Measurements from ENCODE around the gene CEP192. TPM values are rescaled to one million over a fixed set of nuclear protein-coding genes. Genes with fewer than 3 reads are reported as not detected.
"Not testable (repeated sequence)": the region's sequence is repeated elsewhere in the genome, so short reads cannot be mapped to it uniquely, and the experiment has no call there.

Gene CEP192
- total and polyA plus RNA-seq, 5 experiments from 2014 or later = 3.0 to 40.9 (median 6.7) TPM

DNA sequence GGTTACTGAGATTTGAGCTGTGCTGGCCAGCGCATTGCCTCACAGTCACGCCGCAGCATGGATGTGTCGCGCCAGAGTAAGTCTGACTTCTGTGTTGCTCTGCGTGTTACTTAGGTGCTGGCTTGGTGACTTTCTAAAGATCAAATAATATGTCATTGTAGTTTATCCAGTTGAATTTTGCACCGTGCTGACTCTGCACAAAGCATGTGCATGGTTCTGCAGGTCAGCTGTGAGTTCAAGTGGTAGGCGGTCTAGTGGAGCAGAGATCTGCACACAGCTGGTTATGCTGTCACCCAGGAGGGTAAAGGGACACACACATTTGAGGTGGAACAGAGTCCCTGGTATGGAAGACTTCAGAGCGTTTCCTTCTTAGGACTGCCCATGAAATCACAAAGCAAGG is 105.1 kb downstream of the CEP192 start:
- DNase-seq (no peak), ATAC-seq (no peak)
- Mint-ChIP-seq H3K4me3 (no peak overlapping the region), H3K27ac (peak overlapping the region in 1 of 10 donors; percentile 18), H3K9me3 (no peaks in the 10 kb centered on the region), H3K36me3 (peaks cover 5 to 86% (median 45%) of the 10 kb centered on the region in 3 donors), H3K27me3 (no peaks in the 10 kb centered on the region), H3K4me1 (peaks cover 0 to 3% (median 0%) of the 10 kb centered on the region in 4 donors)
- POLR2A ChIA-PET = no interaction called here

DNA sequence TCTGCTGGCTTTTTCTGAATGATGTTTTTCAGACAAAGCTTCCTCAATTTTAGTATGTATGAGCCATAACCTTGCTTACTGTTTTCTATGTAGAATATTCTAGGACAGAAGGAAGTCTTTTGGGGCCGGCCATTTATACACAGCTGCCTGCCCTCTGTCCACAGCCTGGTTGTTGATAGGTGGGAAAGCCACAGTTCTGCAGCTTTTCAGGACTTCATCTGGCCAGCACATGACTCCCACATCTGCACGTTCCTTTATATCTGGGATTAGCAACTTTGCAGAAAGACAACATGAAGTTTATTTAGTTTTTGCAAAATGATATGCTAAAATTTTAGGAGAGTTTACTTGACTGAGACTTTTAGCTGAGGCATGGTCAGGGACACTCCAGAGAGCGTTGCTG is 105.6 kb downstream of the CEP192 start:
- ATAC-seq (no peak), DNase-seq (no peak)
- no peaks in the 10 kb centered on the region for H3K9me3 Mint-ChIP-seq
- peaks cover 5 to 89% (median 46%) of the 10 kb centered on the region in 3 donors for H3K36me3 Mint-ChIP-seq
- peaks cover 0 to 3% (median 0%) of the 10 kb centered on the region in 4 donors for H3K4me1 Mint-ChIP-seq
- POLR2A ChIA-PET = no interaction called here
- H3K4me3 Mint-ChIP-seq = no peak overlapping the region
- no peaks in the 10 kb centered on the region for H3K27me3 Mint-ChIP-seq
- H3K27ac Mint-ChIP-seq = no peak overlapping the region

- H3K27ac Mint-ChIP-seq, ATAC-seq, DNase-seq, POLR2A ChIA-PET, H3K27me3 Mint-ChIP-seq, H3K9me3 Mint-ChIP-seq, H3K4me3 Mint-ChIP-seq: not testable (repeated sequence)
- Mint-ChIP-seq H3K36me3 (peaks cover 3 to 92% (median 55%) of the 10 kb centered on the region in 3 donors), H3K4me1 (peaks cover 0 to 11% (median 0%) of the 10 kb centered on the region in 4 donors)
Measured at GRCh38 chr18:13098104-13098503, 106.9 kb downstream of the CEP192 start.

DNA sequence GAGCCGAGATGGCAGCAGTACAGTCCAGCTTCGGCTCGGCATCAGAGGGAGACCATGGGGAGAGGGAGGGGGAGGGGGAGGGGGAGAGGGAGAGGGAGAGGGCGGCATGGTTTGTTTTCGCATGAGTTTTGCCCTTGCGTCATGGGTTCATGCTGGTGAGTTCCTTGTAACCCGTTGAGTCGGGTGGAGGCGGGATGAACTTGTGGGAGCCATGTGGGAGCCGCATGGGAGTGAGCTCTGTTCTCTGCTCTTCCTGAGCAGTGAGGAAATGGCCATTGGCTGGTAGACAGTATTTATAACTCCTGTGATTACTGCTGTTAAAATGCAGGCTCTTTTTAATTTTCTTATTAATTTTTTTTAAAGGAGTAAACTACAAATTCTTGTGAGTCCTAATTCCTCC is 108.0 kb downstream of the CEP192 start:
- POLR2A ChIA-PET = no interaction called here
- no peak for DNase-seq
- Mint-ChIP-seq H3K9me3 (no peaks in the 10 kb centered on the region), H3K36me3 (peaks cover 0 to 92% (median 61%) of the 10 kb centered on the region in 3 donors), H3K27me3 (no peaks in the 10 kb centered on the region), H3K4me1 (peaks cover 0 to 8% (median 0%) of the 10 kb centered on the region in 4 donors), H3K4me3 (no peak overlapping the region), H3K27ac (no peak overlapping the region)
- ATAC-seq = no peak

DNA sequence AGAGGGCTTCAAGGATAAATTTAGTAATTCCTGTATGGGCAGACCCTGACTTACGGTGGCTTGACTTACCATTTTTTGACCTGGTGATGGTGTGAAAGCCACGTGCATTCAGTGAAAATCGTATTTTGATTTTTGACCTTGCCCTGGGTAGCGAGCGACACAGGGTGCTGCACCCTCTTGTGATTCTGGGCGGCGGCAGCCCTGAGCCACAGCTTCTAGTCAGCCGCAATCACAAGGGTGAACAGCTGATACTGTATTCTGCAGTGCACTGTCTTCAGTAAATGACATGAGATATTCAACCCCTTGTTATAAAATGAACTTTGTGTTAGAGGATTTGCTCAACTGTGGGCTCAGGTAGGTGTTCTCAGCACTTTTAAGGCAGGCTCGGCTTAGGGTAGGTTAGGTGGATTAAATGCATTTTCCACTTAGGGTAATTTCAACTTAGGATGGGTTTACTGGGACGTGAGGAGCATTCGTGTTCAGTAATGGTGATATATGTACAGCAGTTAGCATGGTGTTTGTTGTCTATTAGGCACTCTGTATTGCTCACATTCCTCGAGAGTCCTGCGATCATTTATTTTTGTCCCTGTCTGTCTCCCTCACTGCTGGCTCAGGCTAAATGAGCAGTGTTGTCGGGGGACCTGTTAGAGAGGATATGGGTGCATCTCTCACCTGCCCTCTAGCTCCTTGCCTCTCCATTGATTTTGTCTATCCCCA is 109.9 kb downstream of the CEP192 start:
- no peaks in the 10 kb centered on the region for H3K9me3 Mint-ChIP-seq
- no peaks in the 10 kb centered on the region for H3K27me3 Mint-ChIP-seq
- peak overlapping the region in 2 of 10 donors; percentile 27 to 47 for H3K27ac Mint-ChIP-seq
- DNase-seq (no peak), ATAC-seq (no peak)
- peaks cover 0 to 8% (median 0%) of the 10 kb centered on the region in 4 donors for H3K4me1 Mint-ChIP-seq
- peaks cover 14 to 90% (median 64%) of the 10 kb centered on the region in 3 donors for H3K36me3 Mint-ChIP-seq
- POLR2A ChIA-PET = interaction anchor here (0.6 kb wide), 1 partner anchor 138 kb away, joined by 3 read pairs; no protein-coding TSS in a partner anchor
- H3K4me3 Mint-ChIP-seq = no peak overlapping the region

- H3K27me3 Mint-ChIP-seq = no peaks in the 10 kb centered on the region
- DNase-seq (no peak), ATAC-seq (no peak)
- POLR2A ChIA-PET = interaction anchor here (0.6 kb wide), 1 partner anchor 139 kb away, joined by 3 read pairs; no protein-coding TSS in a partner anchor
- H3K36me3 Mint-ChIP-seq = peaks cover 20 to 90% (median 66%) of the 10 kb centered on the region in 3 donors
- peak overlapping the region in 3 of 10 donors; percentile 46 to 87 (median 47) for H3K27ac Mint-ChIP-seq
- peaks cover 0 to 8% (median 0%) of the 10 kb centered on the region in 4 donors for H3K4me1 Mint-ChIP-seq
- no peaks in the 10 kb centered on the region for H3K9me3 Mint-ChIP-seq
- no peak overlapping the region for H3K4me3 Mint-ChIP-seq
Measured at GRCh38 chr18:13101659-13102197, 110.6 kb downstream of the CEP192 start.

DNA sequence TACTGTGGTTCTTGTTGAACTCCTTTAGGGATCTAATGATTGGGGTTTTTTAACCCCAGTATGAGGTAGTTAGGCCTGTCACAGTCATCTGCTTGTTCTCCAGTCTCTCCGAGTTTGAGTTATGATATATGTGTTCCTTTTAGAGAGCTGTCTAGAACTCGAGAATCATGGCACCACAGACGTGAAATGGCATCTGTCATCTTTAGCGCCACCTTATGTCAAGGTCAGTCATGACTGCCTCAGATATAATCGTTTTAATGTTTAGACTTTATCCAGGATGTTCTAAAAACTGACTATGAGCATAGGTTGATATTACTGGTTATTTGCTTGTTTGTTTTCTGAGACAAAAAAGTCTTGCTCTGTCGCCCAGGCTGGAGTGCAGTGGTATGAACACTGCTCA is 112.2 kb downstream of the CEP192 start:
- Mint-ChIP-seq H3K27me3 (no peaks in the 10 kb centered on the region), H3K9me3 (peaks cover 0 to 1% (median 0%) of the 10 kb centered on the region in 9 donors), H3K27ac (peak overlapping the region in 2 of 10 donors; percentile 7 to 27), H3K36me3 (peaks cover 34 to 96% (median 73%) of the 10 kb centered on the region in 3 donors), H3K4me1 (peaks cover 0 to 10% (median 0%) of the 10 kb centered on the region in 4 donors), H3K4me3 (no peak overlapping the region)
- DNase-seq (no peak), ATAC-seq (no peak)
- POLR2A ChIA-PET = no interaction called here

- Mint-ChIP-seq H3K27me3 (no peaks in the 10 kb centered on the region), H3K27ac (no peak overlapping the region), H3K4me1 (peaks cover 0 to 10% (median 0%) of the 10 kb centered on the region in 4 donors), H3K4me3 (no peak overlapping the region), H3K36me3 (peaks cover 35 to 88% (median 76%) of the 10 kb centered on the region in 3 donors), H3K9me3 (peaks cover 0 to 1% (median 0%) of the 10 kb centered on the region in 9 donors)
- POLR2A ChIA-PET = no interaction called here
- no peak for DNase-seq
- no peak for ATAC-seq
Measured at GRCh38 chr18:13105059-13105458, 113.9 kb downstream of the CEP192 start.

DNA sequence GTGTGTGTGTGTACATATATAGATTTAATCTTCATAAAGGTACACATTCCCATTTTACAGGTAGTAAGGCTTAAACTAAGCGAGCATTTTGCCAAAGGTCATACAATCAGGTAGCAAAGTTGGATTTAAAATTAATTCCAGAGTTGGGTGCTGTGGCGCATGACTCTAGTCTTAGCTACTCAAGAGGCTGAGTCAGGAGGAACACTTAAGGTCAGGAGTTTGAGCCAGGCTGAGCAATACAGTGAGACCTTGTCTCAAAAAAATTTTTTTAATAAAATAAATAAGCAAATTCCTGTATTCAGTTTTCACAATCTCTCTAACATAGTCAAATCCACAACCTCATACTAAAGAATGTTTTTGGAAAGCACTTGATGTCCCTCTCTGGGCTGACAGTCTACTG is 115.9 kb downstream of the CEP192 start:
- Mint-ChIP-seq H3K27ac (no peak overlapping the region), H3K27me3 (no peaks in the 10 kb centered on the region), H3K4me3 (no peak overlapping the region), H3K4me1 (peaks cover 0 to 8% (median 0%) of the 10 kb centered on the region in 4 donors), H3K36me3 (peaks cover 35 to 74% (median 72%) of the 10 kb centered on the region in 3 donors), H3K9me3 (peaks cover 0 to 1% (median 0%) of the 10 kb centered on the region in 9 donors)
- DNase-seq (no peak), ATAC-seq (no peak)
- POLR2A ChIA-PET = no interaction called here

GRCh38 chr18:13108330-13108729 is 117.2 kb downstream of the CEP192 start:
- H3K36me3 Mint-ChIP-seq = peaks cover 35 to 66% (median 59%) of the 10 kb centered on the region in 3 donors
- DNase-seq (no peak), ATAC-seq (no peak)
- H3K9me3 Mint-ChIP-seq = peaks cover 0 to 1% (median 0%) of the 10 kb centered on the region in 9 donors
- no peak overlapping the region for H3K4me3 Mint-ChIP-seq
- peaks cover 0 to 3% (median 0%) of the 10 kb centered on the region in 4 donors for H3K4me1 Mint-ChIP-seq
- H3K27ac Mint-ChIP-seq = peak overlapping the region in 3 of 10 donors; percentile 20 to 80 (median 66)
- POLR2A ChIA-PET = interaction anchor here (0.6 kb wide), 1 partner anchor 693 kb away, joined by 5 read pairs; no protein-coding TSS in a partner anchor
- no peaks in the 10 kb centered on the region for H3K27me3 Mint-ChIP-seq

DNA sequence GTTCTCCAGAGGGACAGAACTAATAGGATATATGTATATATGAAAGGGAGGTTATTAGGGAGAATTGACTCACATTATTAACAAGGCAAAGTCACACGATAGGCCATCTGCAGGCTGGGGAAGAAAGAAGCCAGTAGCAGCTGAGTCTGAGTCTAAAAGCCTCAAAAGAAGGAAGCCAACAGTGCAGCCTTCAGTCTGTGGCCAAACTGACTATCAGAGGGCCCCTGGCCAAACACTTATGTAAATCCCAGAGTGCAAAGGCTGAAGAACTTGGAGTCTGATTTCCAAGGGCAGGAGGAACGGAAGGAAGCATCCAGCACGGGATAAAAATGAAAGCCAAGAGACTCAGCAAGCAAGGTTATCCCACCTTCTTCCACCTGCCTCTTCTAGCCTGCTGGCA is 119.4 kb downstream of the CEP192 start:
- peaks cover 0 to 1% (median 0%) of the 10 kb centered on the region in 9 donors for H3K9me3 Mint-ChIP-seq
- DNase-seq (no peak), ATAC-seq (no peak)
- POLR2A ChIA-PET = no interaction called here
- H3K36me3 Mint-ChIP-seq = peaks cover 30 to 60% (median 39%) of the 10 kb centered on the region in 3 donors
- H3K4me1 Mint-ChIP-seq = peaks cover 0 to 3% (median 0%) of the 10 kb centered on the region in 4 donors
- no peak overlapping the region for H3K27ac Mint-ChIP-seq
- H3K4me3 Mint-ChIP-seq = no peak overlapping the region
- no peaks in the 10 kb centered on the region for H3K27me3 Mint-ChIP-seq

DNA sequence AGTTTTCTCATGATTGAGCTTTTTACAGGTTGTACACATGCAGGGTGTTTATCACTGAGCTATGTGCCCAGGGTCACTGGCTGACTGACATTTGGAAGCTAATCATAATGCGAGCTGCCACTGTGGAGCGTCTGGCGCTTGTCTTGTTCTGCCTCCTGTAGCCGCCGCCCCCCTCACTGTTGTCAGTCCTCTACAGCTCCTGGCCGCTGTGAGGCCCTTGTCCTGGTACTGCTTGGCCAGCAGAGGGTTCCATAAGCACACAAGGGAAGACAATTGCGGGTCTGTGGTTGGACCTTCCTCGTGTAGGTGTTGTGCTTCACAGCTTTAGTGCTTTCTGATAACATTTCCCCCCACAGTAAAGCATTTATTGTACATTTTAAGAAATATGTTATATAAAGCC is 121.8 kb downstream of the CEP192 start:
- Mint-ChIP-seq H3K27ac (peak overlapping the region in 2 of 10 donors; percentile 40 to 46), H3K9me3 (peaks cover 0 to 1% (median 0%) of the 10 kb centered on the region in 9 donors), H3K4me1 (peaks cover 0 to 3% (median 0%) of the 10 kb centered on the region in 4 donors), H3K27me3 (no peaks in the 10 kb centered on the region), H3K36me3 (peaks cover 8 to 54% (median 21%) of the 10 kb centered on the region in 3 donors), H3K4me3 (no peak overlapping the region)
- ATAC-seq = peak; percentile 48 to 52
- DNase-seq = peak in 4 of 10 donors; percentile 5 to 40 (median 10)
- POLR2A ChIA-PET = interaction anchor here (0.5 to 0.7 kb wide), 2 partner anchors 24 to 45 kb away, joined by 3 read pairs; no protein-coding TSS in a partner anchor

DNA sequence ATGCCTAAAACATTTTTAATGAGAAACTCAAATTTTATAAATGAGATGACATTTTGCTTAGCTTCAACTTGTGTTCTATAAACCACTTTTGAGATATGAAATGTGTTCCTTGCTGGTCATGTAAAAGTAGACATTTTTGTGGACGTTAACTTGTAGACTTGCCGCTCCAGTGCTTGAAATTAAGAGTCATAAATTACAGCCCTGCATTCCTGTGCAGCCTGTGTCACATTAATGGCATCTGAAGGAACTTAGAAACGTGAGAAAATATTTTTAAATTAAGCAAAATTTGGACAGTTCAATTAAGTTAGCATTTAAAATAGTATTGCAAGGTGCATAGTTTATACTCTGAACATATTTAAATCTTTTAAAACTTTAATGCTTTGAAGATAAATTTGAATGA is 129.1 kb downstream of the CEP192 start:
- Mint-ChIP-seq H3K9me3 (no peaks in the 10 kb centered on the region), H3K36me3 (peaks cover 0 to 47% (median 10%) of the 10 kb centered on the region in 3 donors), H3K27ac (no peak overlapping the region), H3K4me3 (no peak overlapping the region), H3K27me3 (no peaks in the 10 kb centered on the region), H3K4me1 (peaks cover 0 to 3% (median 0%) of the 10 kb centered on the region in 4 donors)
- DNase-seq (no peak), ATAC-seq (no peak)
- POLR2A ChIA-PET = no interaction called here
